H1 (cell line): ENCODE data around the gene ARHGEF28. TPM values are rescaled to one million over a fixed set of nuclear protein-coding genes. Genes with fewer than 3 reads are reported as not detected.

Experiments used
- SIRT6 ChIP-seq: IDR thresholded peaks from one replicate; pipeline ENCODE4 v1.7.1; 2012; ENCODE audit warnings: low read length, inconsistent platforms
- TAF7 ChIP-seq: optimal IDR thresholded peaks from 2 replicates; pipeline ENCODE3; 2011; ENCODE audit warnings: low read depth, mild to moderate bottlenecking, inconsistent platforms, low read length, moderate library complexity, borderline replicate concordance
- TBP ChIP-seq: IDR thresholded peaks from 2 replicates; pipeline ENCODE4 v1.6.1; 2011; ENCODE audit warnings: low read depth, low read length, improper control_type of control experiment
- polyA plus RNA-seq, 7 experiments: library from polyadenylated mRNA; depleted of rRNA in 3 of 7; stranded (reverse) in 5 of 7; unstranded in 2 of 7; fragments of >200 nt in 5 of 7; fragments of 200-250 nt in 2 of 7; gene quantifications; 1 replicate in 5 of 7; 2 replicates in 1 of 7; 4 replicates in 1 of 7; pipeline versions ENCODE4 v1.2.1 to v1.2.3, GENCODE V29; 2011 to 2013; ENCODE audit warnings: missing spikeins in 2 of 7, mixed read lengths in 2 of 7
- total RNA-seq: library from RNA; stranded (reverse); fragmentation: NEBNext Ultra II Directional; extraction: Animal tissue kit (Norgen Biotek cat#: 25700); gene quantifications from 2 replicates; pipeline ENCODE4 v1.2.1, GENCODE V29; 2021

The ARHGEF28 gene
- total and polyA plus RNA-seq, 2 of the 8 experiments (the other 6 are each of a cell fraction or from before 2014, with no cell fraction given) = 0.33 to 1.0 TPM

- TF ChIP-seq TBP (no peak), TAF7 (no peak), SIRT6 (no peak)
Measured at GRCh38 chr5:73781107-73781768, 155.2 kb downstream of the ARHGEF28 start (continued).
